Endothelial cell (in vitro differentiated cells): Measurements from ENCODE around the gene MAPK8IP1. TPM values are rescaled to one million over a fixed set of nuclear protein-coding genes. Genes with fewer than 3 reads are reported as not detected.
"Not testable (repeated sequence)": the region's sequence is repeated elsewhere in the genome, so short reads cannot be mapped to it uniquely, and the experiment has no call there.

Source experiments
- DNase-seq: peaks from one replicate; pipeline ENCODE4 v3.0.0; 2021; ENCODE audit warnings: low spot score
- H3K27ac Mint-ChIP-seq: one replicate; pipeline ENCODE4 v1.8.0; 2021; ENCODE audit warnings: mixed read lengths, inconsistent platforms; ENCODE audit not compliant: unreplicated experiment
- H3K27me3 Mint-ChIP-seq: one replicate; pipeline ENCODE4 v1.8.0; 2021; ENCODE audit warnings: mild to moderate bottlenecking, moderate library complexity, mixed read lengths, inconsistent platforms; ENCODE audit not compliant: unreplicated experiment
- H3K36me3 Mint-ChIP-seq: one replicate; pipeline ENCODE4 v1.8.0; 2021; ENCODE audit warnings: mild to moderate bottlenecking, low read depth, mixed read lengths, inconsistent platforms; ENCODE audit not compliant: unreplicated experiment
- H3K4me1 Mint-ChIP-seq: one replicate; pipeline ENCODE4 v1.8.0; 2021; ENCODE audit warnings: mild to moderate bottlenecking, mixed read lengths, inconsistent platforms; ENCODE audit not compliant: unreplicated experiment
- H3K4me3 Mint-ChIP-seq: one replicate; pipeline ENCODE4 v1.8.0; 2021; ENCODE audit warnings: mild to moderate bottlenecking, mixed read lengths, inconsistent platforms; ENCODE audit not compliant: unreplicated experiment
- H3K9me3 Mint-ChIP-seq: one replicate; pipeline ENCODE4 v1.8.0; 2021; ENCODE audit warnings: mixed read lengths, inconsistent platforms; ENCODE audit not compliant: unreplicated experiment
- CTCF ChIP-seq: fragments of 200-600 bp; sonication (generic); IDR thresholded peaks from one replicate; pipeline ENCODE4 v1.5.0; 2021; ENCODE audit warnings: antibody characterized with exemption; ENCODE audit not compliant: unreplicated experiment
- total RNA-seq: library from RNA; stranded (reverse); fragmentation: NEBNext Ultra II Directional; extraction: Animal tissue kit (Norgen Biotek cat#: 25700); gene quantifications from one replicate; pipeline ENCODE4 v1.2.1, GENCODE V29; 2021; ENCODE audit not compliant: unreplicated experiment

Gene MAPK8IP1
- total RNA-seq, 1 donor from 2014 or later, result 3.7 TPM

GRCh38 chr11:45905095-45905494, 19.6 kb downstream of the MAPK8IP1 start:
- Mint-ChIP-seq H3K4me1 (peaks cover 11% of the 10 kb centered on the region), H3K9me3 (no peaks in the 10 kb centered on the region), H3K4me3 (no peak overlapping the region), H3K36me3 (no peaks in the 10 kb centered on the region), H3K27ac (no peak overlapping the region), H3K27me3 (peaks cover 38% of the 10 kb centered on the region)
- TF ChIP-seq CTCF, result no peak
- DNase-seq, result no peak

- H3K27me3 Mint-ChIP-seq, result peaks cover 38% of the 10 kb centered on the region
- not testable (repeated sequence) for H3K4me3 Mint-ChIP-seq, H3K36me3 Mint-ChIP-seq, DNase-seq, H3K4me1 Mint-ChIP-seq, H3K27ac Mint-ChIP-seq, H3K9me3 Mint-ChIP-seq
These were observed 20.1 kb downstream of the MAPK8IP1 start for GRCh38 chr11:45905576-45905975.

GRCh38 chr11:45906096-45906682, 20.7 kb downstream of the MAPK8IP1 start:
- Mint-ChIP-seq H3K4me1 (peaks cover 8% of the 10 kb centered on the region), H3K36me3 (no peaks in the 10 kb centered on the region), H3K4me3 (no peak overlapping the region), H3K27ac (no peak overlapping the region), H3K27me3 (peaks cover 34% of the 10 kb centered on the region), H3K9me3 (no peaks in the 10 kb centered on the region)
- no peak for DNase-seq
- no peak for TF ChIP-seq CTCF

GRCh38 chr11:45906965-45907611, 21.6 kb downstream of the MAPK8IP1 start, which contains the start of gene FREY1:
Gene FREY1, minus strand, starts transcription at chr11:45907271. Its CDS starts 26 bp downstream, at chr11:45907245.
- Mint-ChIP-seq H3K27ac (no peak within 1 kb of the TSS), H3K27me3 (peaks cover 28% of the 10 kb centered on the region)
- no peak for DNase-seq

GRCh38 chr11:45907911-45908370, 22.5 kb downstream of the MAPK8IP1 start:
- DNase-seq, result no peak
- peaks cover 8% of the 10 kb centered on the region for H3K4me1 Mint-ChIP-seq
- no peak for TF ChIP-seq CTCF
- no peak overlapping the region for H3K27ac Mint-ChIP-seq
- peaks cover 23% of the 10 kb centered on the region for H3K27me3 Mint-ChIP-seq
- no peaks in the 10 kb centered on the region for H3K36me3 Mint-ChIP-seq
- H3K9me3 Mint-ChIP-seq, result no peaks in the 10 kb centered on the region
- H3K4me3 Mint-ChIP-seq, result no peak overlapping the region

More at GRCh38 chr11:45906965-45907611, 21.6 kb downstream of the MAPK8IP1 start, which contains the start of gene FREY1:
- Mint-ChIP-seq H3K36me3 (no peaks in the 10 kb centered on the region), H3K4me3 (no peak within 1 kb of the TSS), H3K4me1 (peaks cover 8% of the 10 kb centered on the region), H3K9me3 (no peaks in the 10 kb centered on the region)
- no peak for TF ChIP-seq CTCF
